SK-N-SH treated with all-trans-retinoic acid at 6 μM for 48 hours (cell line): ENCODE measurements around the gene LSM10.

Experiments
- ARNTL ChIP-seq: fragments of 450-650 bp; formaldehyde crosslinking; IDR thresholded peaks from 2 replicates; pipeline ENCODE4 v1.5.0; 2020; ENCODE audit warnings: low read depth, mild to moderate bottlenecking, moderate library complexity, borderline replicate concordance
- PPARA ChIP-seq: fragments of 250-450 bp; sonication (Bioruptor Pico); IDR thresholded peaks from 2 replicates; pipeline ENCODE4 v1.5.0; 2020; ENCODE audit warnings: mild to moderate bottlenecking, borderline replicate concordance
- RARB ChIP-seq: fragments of 250-450 bp; sonication (Bioruptor Pico); IDR thresholded peaks from 2 replicates; pipeline ENCODE4 v1.8.0; 2021; ENCODE audit warnings: mild to moderate bottlenecking, moderate library complexity
- ZFP3 ChIP-seq: fragments of 250-450 bp; sonication (Bioruptor Pico); IDR thresholded peaks from 2 replicates; pipeline ENCODE4 v1.5.0; 2020; ENCODE audit warnings: mild to moderate bottlenecking, moderate library complexity
- ZFP30 ChIP-seq: fragments of 450-650 bp; formaldehyde crosslinking; IDR thresholded peaks from 2 replicates; pipeline ENCODE4 v1.5.0; 2022; ENCODE audit warnings: mild to moderate bottlenecking, moderate library complexity
- TF ChIP-seq, protein P1 (sequence below): fragments of 250-450 bp; sonication (Bioruptor Pico); IDR thresholded peaks from 2 replicates; pipeline ENCODE4 v1.8.0; 2021; ENCODE audit warnings: low read depth, mild to moderate bottlenecking, moderate library complexity, borderline replicate concordance
- TF ChIP-seq, protein P2 (sequence below): fragments of 250-450 bp; sonication (Bioruptor Pico); IDR thresholded peaks from 2 replicates; pipeline ENCODE4 v1.5.1; 2020; ENCODE audit warnings: low read depth, mild to moderate bottlenecking, moderate library complexity
- TF ChIP-seq, protein P3 (sequence below): fragments of 250-450 bp; sonication (Bioruptor Pico); IDR thresholded peaks from 2 replicates; pipeline ENCODE4 v1.8.0; 2020; ENCODE audit warnings: mild to moderate bottlenecking, moderate library complexity, borderline replicate concordance

GRCh38 chr1:36420836-36421317 is 23.2 kb upstream of the LSM10 start:
- TF ChIP-seq, protein P1, sequence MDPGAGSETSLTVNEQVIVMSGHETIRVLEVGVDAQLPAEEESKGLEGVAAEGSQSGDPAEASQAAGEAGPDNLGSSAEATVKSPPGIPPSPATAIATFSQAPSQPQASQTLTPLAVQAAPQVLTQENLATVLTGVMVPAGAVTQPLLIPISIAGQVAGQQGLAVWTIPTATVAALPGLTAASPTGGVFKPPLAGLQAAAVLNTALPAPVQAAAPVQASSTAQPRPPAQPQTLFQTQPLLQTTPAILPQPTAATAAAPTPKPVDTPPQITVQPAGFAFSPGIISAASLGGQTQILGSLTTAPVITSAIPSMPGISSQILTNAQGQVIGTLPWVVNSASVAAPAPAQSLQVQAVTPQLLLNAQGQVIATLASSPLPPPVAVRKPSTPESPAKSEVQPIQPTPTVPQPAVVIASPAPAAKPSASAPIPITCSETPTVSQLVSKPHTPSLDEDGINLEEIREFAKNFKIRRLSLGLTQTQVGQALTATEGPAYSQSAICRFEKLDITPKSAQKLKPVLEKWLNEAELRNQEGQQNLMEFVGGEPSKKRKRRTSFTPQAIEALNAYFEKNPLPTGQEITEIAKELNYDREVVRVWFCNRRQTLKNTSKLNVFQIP (CRISPR knock-in tag): no peak
- TF ChIP-seq RARB (CRISPR knock-in tag) (no peak), ZFP30 (no peak), ZFP3 (CRISPR knock-in tag) (no peak), PPARA (CRISPR knock-in tag) (no peak), ARNTL (CRISPR knock-in tag) (no peak)
- TF ChIP-seq, protein P2, sequence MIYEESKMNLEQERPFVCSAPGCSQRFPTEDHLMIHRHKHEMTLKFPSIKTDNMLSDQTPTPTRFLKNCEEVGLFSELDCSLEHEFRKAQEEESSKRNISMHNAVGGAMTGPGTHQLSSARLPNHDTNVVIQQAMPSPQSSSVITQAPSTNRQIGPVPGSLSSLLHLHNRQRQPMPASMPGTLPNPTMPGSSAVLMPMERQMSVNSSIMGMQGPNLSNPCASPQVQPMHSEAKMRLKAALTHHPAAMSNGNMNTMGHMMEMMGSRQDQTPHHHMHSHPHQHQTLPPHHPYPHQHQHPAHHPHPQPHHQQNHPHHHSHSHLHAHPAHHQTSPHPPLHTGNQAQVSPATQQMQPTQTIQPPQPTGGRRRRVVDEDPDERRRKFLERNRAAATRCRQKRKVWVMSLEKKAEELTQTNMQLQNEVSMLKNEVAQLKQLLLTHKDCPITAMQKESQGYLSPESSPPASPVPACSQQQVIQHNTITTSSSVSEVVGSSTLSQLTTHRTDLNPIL (CRISPR knock-in tag): no peak
- TF ChIP-seq, protein P3, sequence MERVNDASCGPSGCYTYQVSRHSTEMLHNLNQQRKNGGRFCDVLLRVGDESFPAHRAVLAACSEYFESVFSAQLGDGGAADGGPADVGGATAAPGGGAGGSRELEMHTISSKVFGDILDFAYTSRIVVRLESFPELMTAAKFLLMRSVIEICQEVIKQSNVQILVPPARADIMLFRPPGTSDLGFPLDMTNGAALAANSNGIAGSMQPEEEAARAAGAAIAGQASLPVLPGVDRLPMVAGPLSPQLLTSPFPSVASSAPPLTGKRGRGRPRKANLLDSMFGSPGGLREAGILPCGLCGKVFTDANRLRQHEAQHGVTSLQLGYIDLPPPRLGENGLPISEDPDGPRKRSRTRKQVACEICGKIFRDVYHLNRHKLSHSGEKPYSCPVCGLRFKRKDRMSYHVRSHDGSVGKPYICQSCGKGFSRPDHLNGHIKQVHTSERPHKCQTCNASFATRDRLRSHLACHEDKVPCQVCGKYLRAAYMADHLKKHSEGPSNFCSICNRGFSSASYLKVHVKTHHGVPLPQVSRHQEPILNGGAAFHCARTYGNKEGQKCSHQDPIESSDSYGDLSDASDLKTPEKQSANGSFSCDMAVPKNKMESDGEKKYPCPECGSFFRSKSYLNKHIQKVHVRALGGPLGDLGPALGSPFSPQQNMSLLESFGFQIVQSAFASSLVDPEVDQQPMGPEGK (CRISPR knock-in tag): no peak
